MM.1S (cell line): ENCODE data around the gene LDHB.

ENCODE experiments used
- CTCF ChIP-seq: fragments of 300-600 bp; sonication (generic); IDR thresholded peaks from 2 replicates; pipeline ENCODE4 v1.5.1; 2016; ENCODE audit warnings: antibody characterized with exemption, low read length, mixed read lengths
- EZH2 ChIP-seq: fragments of 300-600 bp; sonication (generic); optimal IDR thresholded peaks from 2 replicates; pipeline ENCODE3; 2017; ENCODE audit warnings: low read depth, mild to moderate bottlenecking, antibody characterized with exemption, low read length, mixed read lengths

- TF ChIP-seq CTCF: no peak
- no peak for TF ChIP-seq EZH2
These were observed 29.7 kb downstream of the LDHB start for GRCh38 chr12:21627924-21628323.
